H9 (cell line): ENCODE data around the gene ZFPL1. TPM values are rescaled to one million over a fixed set of nuclear protein-coding genes. Genes with fewer than 3 reads are reported as not detected.

Experiments
- DNase-seq: peaks from one replicate; pipeline ENCODE4 v3.0.0-alpha.2; 2017
- H2AFZ ChIP-seq: one replicate; pipeline ENCODE4 v1.6.1; 2013; ENCODE audit warnings: mild to moderate bottlenecking, low read length, control low read depth, moderate library complexity
- H2AK5ac ChIP-seq: 2 replicates; pipeline ENCODE4 v1.6.1; 2013; ENCODE audit warnings: low read length, control low read depth, mixed read lengths; ENCODE audit not compliant: insufficient read length
- H2BK120ac ChIP-seq: one replicate; pipeline ENCODE4 v1.6.1; 2013; ENCODE audit warnings: low read depth, mild to moderate bottlenecking, low read length, control low read depth, inconsistent platforms; ENCODE audit not compliant: poor library complexity, severe bottlenecking
- H2BK12ac ChIP-seq: 2 replicates; pipeline ENCODE4 v1.6.1; 2013; ENCODE audit warnings: low read length, control low read depth, mixed read lengths, low read depth; ENCODE audit not compliant: insufficient read length
- H2BK15ac ChIP-seq: 2 replicates; pipeline ENCODE4 v1.6.1; 2013; ENCODE audit warnings: low read depth, low read length, control low read depth
- H2BK20ac ChIP-seq: one replicate; pipeline ENCODE4 v1.6.1; 2013; ENCODE audit warnings: low read depth, mild to moderate bottlenecking, low read length, control low read depth, inconsistent platforms; ENCODE audit not compliant: poor library complexity, severe bottlenecking
- H2BK5ac ChIP-seq: 2 replicates; pipeline ENCODE4 v1.6.1; 2013; ENCODE audit warnings: low read length, control low read depth, mixed read lengths; ENCODE audit not compliant: insufficient read length
- H3K14ac ChIP-seq: 2 replicates; pipeline ENCODE4 v1.6.1; 2013; ENCODE audit warnings: low read length, control low read depth; ENCODE audit not compliant: insufficient read depth
- H3K18ac ChIP-seq: 2 replicates; pipeline ENCODE4 v1.6.1; 2013; ENCODE audit warnings: low read depth, mild to moderate bottlenecking, mixed read lengths, low read length, control low read depth; ENCODE audit not compliant: insufficient read length
- H3K23ac ChIP-seq: 2 replicates; pipeline ENCODE4 v1.6.1; 2013; ENCODE audit warnings: low read length, control low read depth, mixed read lengths, low read depth; ENCODE audit not compliant: insufficient read length
- H3K23me2 ChIP-seq: 2 replicates; pipeline ENCODE4 v1.6.1; 2013; ENCODE audit warnings: low read depth, mild to moderate bottlenecking, mixed read lengths, low read length, control low read depth; ENCODE audit not compliant: insufficient read length, poor library complexity, severe bottlenecking
- H3K27ac ChIP-seq: 2 replicates; pipeline ENCODE4 v1.5.1; 2013; ENCODE audit warnings: low read length, control low read depth, mixed read lengths, low read depth; ENCODE audit not compliant: insufficient read length
- H3K27me3 ChIP-seq: 2 replicates; pipeline ENCODE4 v1.6.1; 2013; ENCODE audit warnings: low read length, control low read depth, inconsistent platforms; ENCODE audit not compliant: insufficient read depth
- H3K4ac ChIP-seq: 2 replicates; pipeline ENCODE4 v1.6.1; 2013; ENCODE audit warnings: low read depth, mild to moderate bottlenecking, control low read depth, inconsistent platforms, low read length, moderate library complexity
- H3K4me1 ChIP-seq: 2 replicates; pipeline ENCODE4 v1.6.1; 2013; ENCODE audit warnings: low read length, control low read depth, inconsistent platforms; ENCODE audit not compliant: insufficient read depth
- H3K4me2 ChIP-seq: 2 replicates; pipeline ENCODE4 v1.6.1; 2013; ENCODE audit warnings: low read length, control low read depth, mixed read lengths; ENCODE audit not compliant: insufficient read length, insufficient read depth
- H3K56ac ChIP-seq: 2 replicates; pipeline ENCODE4 v1.6.1; 2013; ENCODE audit warnings: low read depth, mild to moderate bottlenecking, mixed read lengths, low read length, control low read depth; ENCODE audit not compliant: insufficient read length
- H3K79me1 ChIP-seq: 2 replicates; pipeline ENCODE4 v1.6.1; 2013; ENCODE audit warnings: low read depth, mild to moderate bottlenecking, moderate library complexity, low read length, control low read depth, inconsistent platforms; ENCODE audit not compliant: insufficient read depth, poor library complexity, severe bottlenecking
- H3K79me2 ChIP-seq: 2 replicates; pipeline ENCODE4 v1.6.1; 2013; ENCODE audit warnings: low read length, control low read depth, inconsistent platforms; ENCODE audit not compliant: insufficient read depth
- H3K9ac ChIP-seq: 2 replicates; pipeline ENCODE4 v1.6.1; 2013; ENCODE audit warnings: low read length, control low read depth, mixed read lengths; ENCODE audit not compliant: insufficient read length; ENCODE audit errors: extremely low read depth
- H3K9me3 ChIP-seq: one replicate; pipeline ENCODE4 v1.6.1; 2013; ENCODE audit warnings: low read depth, low read length, inconsistent platforms; ENCODE audit not compliant: control insufficient read depth
- H3T11ph ChIP-seq: one replicate; pipeline ENCODE4 v1.6.1; 2013; ENCODE audit warnings: mild to moderate bottlenecking, low read length, control low read depth, inconsistent platforms
- H4K20me1 ChIP-seq: one replicate; pipeline ENCODE4 v1.6.1; 2013; ENCODE audit not compliant: control insufficient read depth, insufficient read length, insufficient read depth
- H4K5ac ChIP-seq: 2 replicates; pipeline ENCODE4 v1.6.1; 2013; ENCODE audit warnings: low read depth, mild to moderate bottlenecking, mixed read lengths, low read length, control low read depth; ENCODE audit not compliant: insufficient read length
- H4K8ac ChIP-seq: replicated peaks from 2 replicates; pipeline ENCODE4 v1.6.1; 2013; ENCODE audit warnings: low read length, control low read depth, mixed read lengths, low read depth; ENCODE audit not compliant: insufficient read length
- H4K91ac ChIP-seq: 2 replicates; pipeline ENCODE4 v1.6.1; 2013; ENCODE audit warnings: low read depth, mild to moderate bottlenecking, moderate library complexity, mixed read lengths, low read length, control low read depth; ENCODE audit not compliant: insufficient read length
- H3K27ac Mint-ChIP-seq, 3 experiments: 2 replicates in 2 of 3; 3 replicates in 1 of 3; pipeline ENCODE4 v1.8.0; 2020 to 2021; ENCODE audit warnings: mixed read lengths in 3 of 3, mild to moderate bottlenecking in 1 of 3, moderate library complexity in 1 of 3
- H3K27me3 Mint-ChIP-seq: 2 replicates; pipeline ENCODE4 v1.8.0; 2021; ENCODE audit warnings: low read depth, mild to moderate bottlenecking, moderate library complexity, mixed read lengths
- H3K36me3 Mint-ChIP-seq, 3 experiments: 2 replicates in 2 of 3; 3 replicates in 1 of 3; pipeline ENCODE4 v1.8.0; 2020 to 2021; ENCODE audit warnings: low read depth in 3 of 3, mixed read lengths in 3 of 3; ENCODE audit not compliant: insufficient read depth in 1 of 3
- H3K4me1 Mint-ChIP-seq, 2 experiments: 2 replicates each; pipeline ENCODE4 v1.8.0; 2020; ENCODE audit warnings: mixed read lengths in 2 of 2
- H3K4me3 Mint-ChIP-seq, 2 experiments: 2 replicates in 1 of 2; 3 replicates in 1 of 2; pipeline ENCODE4 v1.8.0; 2020 to 2021; ENCODE audit warnings: mild to moderate bottlenecking in 2 of 2, mixed read lengths in 2 of 2, moderate library complexity in 1 of 2
- H3K9me3 Mint-ChIP-seq, 2 experiments: 2 replicates in 1 of 2; 3 replicates in 1 of 2; pipeline ENCODE4 v1.8.0; 2020; ENCODE audit warnings: mild to moderate bottlenecking in 2 of 2, mixed read lengths in 2 of 2, moderate library complexity in 1 of 2
- WGBS: extraction: QIAGEN DNeasy Blood & Tissue Kit; methylation state at CpG from one replicate; pipeline ENCODE4 v1.1.7; 2013; ENCODE audit warnings: missing lambda C conversion rate, low lambda C conversion rate, mixed read lengths; ENCODE audit not compliant: insufficient read length; ENCODE audit errors: extremely low coverage; 5-methylcytosine and 5-hydroxymethylcytosine counted together
- total RNA-seq: library from RNA; stranded (reverse); gene quantifications from 2 replicates; pipeline ENCODE4 v1.2.1, GENCODE V29; 2021
- TF ChIP-seq, protein P1 (sequence below): fragments of 200-600 bp; sonication (generic); conservative IDR thresholded peaks from 3 replicates; pipeline ENCODE4 v1.8.0; 2021; ENCODE audit warnings: antibody characterized with exemption, mild to moderate bottlenecking

Gene ZFPL1
- total RNA-seq, 1 experiment from 2014 or later = 24.2 TPM

DNA sequence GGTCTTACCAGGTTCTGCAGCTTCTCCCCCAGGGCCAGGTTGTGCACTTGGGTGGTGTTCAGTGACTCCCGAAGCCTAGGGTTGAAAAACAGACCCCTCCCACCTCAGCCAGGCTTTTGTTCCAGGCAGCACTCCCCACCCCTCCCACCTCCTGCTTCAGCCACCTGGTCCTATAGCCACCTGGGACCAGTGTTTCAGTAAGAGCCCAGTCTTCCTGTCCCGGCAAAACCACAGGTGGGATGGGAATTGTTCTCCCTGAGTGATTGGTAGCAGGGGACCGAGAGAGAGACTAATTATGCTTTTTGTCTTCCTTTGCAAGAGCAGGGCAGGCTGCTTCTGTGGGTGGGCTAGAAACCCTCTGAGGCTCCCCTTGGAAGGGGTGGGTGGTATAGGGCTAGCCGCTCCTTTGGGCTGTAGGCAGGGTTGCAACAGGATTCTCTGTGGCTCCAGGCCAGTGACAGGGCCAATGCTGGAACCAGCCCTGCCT is 17.2 kb upstream of the ZFPL1 start:
- Histone ChIP-seq H3K9ac (no peak overlapping the region), H3K18ac (peak overlapping the region; percentile 69), H2AFZ (no peak overlapping the region), H4K5ac (no peak overlapping the region), H4K8ac (no peak overlapping the region), H2BK15ac (no peak overlapping the region), H3K27me3 (no peaks in the 10 kb centered on the region), H3K23me2 (no peaks in the 10 kb centered on the region), H3K79me2 (no peaks in the 10 kb centered on the region), H3K9me3 (no peaks in the 10 kb centered on the region), H2AK5ac (no peak overlapping the region), H3T11ph (no peak overlapping the region), H4K20me1 (no peaks in the 10 kb centered on the region), H3K27ac (no peak overlapping the region), H3K4me2 (no peak overlapping the region), H3K56ac (no peak overlapping the region), H3K14ac (peak overlapping the region; percentile 72; the same call in 1 of the 2 replicates), H4K91ac (peak overlapping the region; percentile 86), H3K79me1 (no peaks in the 10 kb centered on the region), H2BK12ac (no peak overlapping the region), H3K23ac (no peak overlapping the region), H3K4me1 (peaks cover 6% of the 10 kb centered on the region; the same call in 1 of the 2 replicates), H2BK120ac (no peak overlapping the region), H2BK5ac (no peak overlapping the region), H3K4ac (no peak overlapping the region), H2BK20ac (no peak overlapping the region)
- TF ChIP-seq, protein P1, sequence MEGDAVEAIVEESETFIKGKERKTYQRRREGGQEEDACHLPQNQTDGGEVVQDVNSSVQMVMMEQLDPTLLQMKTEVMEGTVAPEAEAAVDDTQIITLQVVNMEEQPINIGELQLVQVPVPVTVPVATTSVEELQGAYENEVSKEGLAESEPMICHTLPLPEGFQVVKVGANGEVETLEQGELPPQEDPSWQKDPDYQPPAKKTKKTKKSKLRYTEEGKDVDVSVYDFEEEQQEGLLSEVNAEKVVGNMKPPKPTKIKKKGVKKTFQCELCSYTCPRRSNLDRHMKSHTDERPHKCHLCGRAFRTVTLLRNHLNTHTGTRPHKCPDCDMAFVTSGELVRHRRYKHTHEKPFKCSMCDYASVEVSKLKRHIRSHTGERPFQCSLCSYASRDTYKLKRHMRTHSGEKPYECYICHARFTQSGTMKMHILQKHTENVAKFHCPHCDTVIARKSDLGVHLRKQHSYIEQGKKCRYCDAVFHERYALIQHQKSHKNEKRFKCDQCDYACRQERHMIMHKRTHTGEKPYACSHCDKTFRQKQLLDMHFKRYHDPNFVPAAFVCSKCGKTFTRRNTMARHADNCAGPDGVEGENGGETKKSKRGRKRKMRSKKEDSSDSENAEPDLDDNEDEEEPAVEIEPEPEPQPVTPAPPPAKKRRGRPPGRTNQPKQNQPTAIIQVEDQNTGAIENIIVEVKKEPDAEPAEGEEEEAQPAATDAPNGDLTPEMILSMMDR = no peak
- H3K36me3 Mint-ChIP-seq = no peaks in the 10 kb centered on the region
- H3K27ac Mint-ChIP-seq = peak overlapping the region; percentile 92 to 98 (median 95)
- peaks cover 21 to 31% of the 10 kb centered on the region in 2 experiments for H3K4me1 Mint-ChIP-seq
- peak; percentile 82 for DNase-seq
- H3K27me3 Mint-ChIP-seq = no peaks in the 10 kb centered on the region
- peak overlapping the region; percentile 30 to 68 for H3K4me3 Mint-ChIP-seq
- no CpG with 5 or more reads among the region's 4 CpGs for WGBS
- H3K9me3 Mint-ChIP-seq = no peaks in the 10 kb centered on the region
